MG63 (cell line): Measurements from ENCODE around the gene JMJD1C. TPM values are rescaled to one million over a fixed set of nuclear protein-coding genes. Genes with fewer than 3 reads are reported as not detected.
"Not testable (repeated sequence)": the region's sequence is repeated elsewhere in the genome, so short reads cannot be mapped to it uniquely, and the experiment has no call there.

Source experiments
- DNase-seq: peaks from one replicate; pipeline ENCODE4 v3.0.0-alpha.2; 2020
- H3K27me3 ChIP-seq: fragments of 250-450 bp; sonication (Bioruptor Pico); 2 replicates; pipeline ENCODE4 v1.5.1; 2020; ENCODE audit warnings: mild to moderate bottlenecking, moderate library complexity
- H3K36me3 ChIP-seq: fragments of 250-450 bp; sonication (Bioruptor Pico); 2 replicates; pipeline ENCODE4 v1.5.1; 2020; ENCODE audit warnings: mild to moderate bottlenecking, moderate library complexity
- H3K4me3 ChIP-seq: fragments of 250-450 bp; sonication (Bioruptor Pico); 2 replicates; pipeline ENCODE4 v1.5.1; 2020; ENCODE audit warnings: mild to moderate bottlenecking, moderate library complexity
- H3K9me3 ChIP-seq: fragments of 250-450 bp; sonication (Bioruptor Pico); 2 replicates; pipeline ENCODE4 v1.5.1; 2020; ENCODE audit warnings: mild to moderate bottlenecking, moderate library complexity
- total RNA-seq: library from RNA; depleted of rRNA; stranded (reverse); fragments of >200 nt; shearing (Covaris generic); gene quantifications from 2 replicates; pipeline ENCODE4 v1.2.3, GENCODE V29; 2014; ENCODE audit warnings: low replicate concordance; rRNA removed

Gene JMJD1C, protein sequence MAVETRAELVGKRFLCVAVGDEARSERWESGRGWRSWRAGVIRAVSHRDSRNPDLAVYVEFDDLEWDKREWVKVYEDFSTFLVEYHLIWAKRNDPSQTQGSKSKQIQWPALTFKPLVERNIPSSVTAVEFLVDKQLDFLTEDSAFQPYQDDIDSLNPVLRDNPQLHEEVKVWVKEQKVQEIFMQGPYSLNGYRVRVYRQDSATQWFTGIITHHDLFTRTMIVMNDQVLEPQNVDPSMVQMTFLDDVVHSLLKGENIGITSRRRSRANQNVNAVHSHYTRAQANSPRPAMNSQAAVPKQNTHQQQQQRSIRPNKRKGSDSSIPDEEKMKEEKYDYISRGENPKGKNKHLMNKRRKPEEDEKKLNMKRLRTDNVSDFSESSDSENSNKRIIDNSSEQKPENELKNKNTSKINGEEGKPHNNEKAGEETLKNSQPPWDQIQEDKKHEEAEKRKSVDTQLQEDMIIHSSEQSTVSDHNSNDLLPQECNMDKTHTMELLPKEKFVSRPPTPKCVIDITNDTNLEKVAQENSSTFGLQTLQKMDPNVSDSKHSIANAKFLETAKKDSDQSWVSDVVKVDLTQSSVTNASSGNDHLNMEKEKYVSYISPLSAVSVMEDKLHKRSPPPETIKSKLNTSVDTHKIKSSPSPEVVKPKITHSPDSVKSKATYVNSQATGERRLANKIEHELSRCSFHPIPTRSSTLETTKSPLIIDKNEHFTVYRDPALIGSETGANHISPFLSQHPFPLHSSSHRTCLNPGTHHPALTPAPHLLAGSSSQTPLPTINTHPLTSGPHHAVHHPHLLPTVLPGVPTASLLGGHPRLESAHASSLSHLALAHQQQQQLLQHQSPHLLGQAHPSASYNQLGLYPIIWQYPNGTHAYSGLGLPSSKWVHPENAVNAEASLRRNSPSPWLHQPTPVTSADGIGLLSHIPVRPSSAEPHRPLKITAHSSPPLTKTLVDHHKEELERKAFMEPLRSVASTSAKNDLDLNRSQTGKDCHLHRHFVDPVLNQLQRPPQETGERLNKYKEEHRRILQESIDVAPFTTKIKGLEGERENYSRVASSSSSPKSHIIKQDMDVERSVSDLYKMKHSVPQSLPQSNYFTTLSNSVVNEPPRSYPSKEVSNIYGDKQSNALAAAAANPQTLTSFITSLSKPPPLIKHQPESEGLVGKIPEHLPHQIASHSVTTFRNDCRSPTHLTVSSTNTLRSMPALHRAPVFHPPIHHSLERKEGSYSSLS (N-terminal part only)
- 14.1 and 72.5 TPM in 2 replicates for total RNA-seq

DNA sequence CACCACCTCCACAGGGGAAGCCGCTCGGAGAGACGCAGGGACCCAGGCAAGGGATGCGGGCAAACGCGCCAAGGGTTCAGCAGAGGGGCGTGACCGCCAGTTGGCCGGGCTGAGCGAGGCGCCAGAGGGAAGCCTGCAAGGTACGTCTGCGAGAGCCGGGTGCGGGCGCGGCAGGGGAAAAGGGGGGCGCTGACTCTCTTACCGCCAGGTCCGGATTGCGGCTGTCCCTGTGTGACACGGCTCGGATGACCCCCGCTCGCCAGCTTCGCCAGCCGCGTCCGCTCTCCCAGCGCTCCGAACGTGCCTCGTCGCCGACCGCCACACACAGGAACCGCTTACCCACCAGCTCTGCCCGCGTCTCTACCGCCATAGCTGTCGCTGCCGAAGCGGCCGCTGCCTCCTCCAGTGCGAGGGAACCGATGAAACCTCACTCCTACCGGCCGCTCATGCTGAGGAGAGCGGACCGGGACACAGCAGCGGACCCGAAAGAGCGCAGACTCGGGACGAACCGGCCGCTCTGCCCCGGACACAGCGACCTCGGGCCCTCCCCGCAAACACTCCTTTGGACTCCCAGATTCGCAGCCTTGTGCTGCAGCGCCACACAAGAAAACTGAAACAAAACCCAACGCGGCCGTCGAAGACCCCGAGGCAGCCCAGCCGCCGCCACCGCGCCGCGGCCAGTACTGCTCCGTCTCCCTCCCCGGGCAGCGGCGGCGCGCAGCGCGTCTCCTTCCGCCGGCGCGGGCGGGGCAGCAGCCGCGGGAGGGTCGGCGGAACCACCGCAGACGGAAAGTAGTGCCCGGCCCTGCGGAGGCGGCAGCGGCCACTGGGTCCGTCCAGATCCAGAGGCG, at the start of gene JMJD1C:
TSS of gene JMJD1C (minus strand) at position 685 of the 851 bp plus-strand sequence. CDS start at position 370, 315 bp downstream.
- no peaks in the 10 kb centered on the region; the same call in 1 of the 2 replicates for H3K36me3 ChIP-seq
- peak within 1 kb of the TSS; percentile 71 for H3K4me3 ChIP-seq
- H3K27me3 ChIP-seq, result no peaks in the 10 kb centered on the region
- peak; percentile 89 for DNase-seq
- H3K9me3 ChIP-seq, result no peaks in the 10 kb centered on the region

DNA sequence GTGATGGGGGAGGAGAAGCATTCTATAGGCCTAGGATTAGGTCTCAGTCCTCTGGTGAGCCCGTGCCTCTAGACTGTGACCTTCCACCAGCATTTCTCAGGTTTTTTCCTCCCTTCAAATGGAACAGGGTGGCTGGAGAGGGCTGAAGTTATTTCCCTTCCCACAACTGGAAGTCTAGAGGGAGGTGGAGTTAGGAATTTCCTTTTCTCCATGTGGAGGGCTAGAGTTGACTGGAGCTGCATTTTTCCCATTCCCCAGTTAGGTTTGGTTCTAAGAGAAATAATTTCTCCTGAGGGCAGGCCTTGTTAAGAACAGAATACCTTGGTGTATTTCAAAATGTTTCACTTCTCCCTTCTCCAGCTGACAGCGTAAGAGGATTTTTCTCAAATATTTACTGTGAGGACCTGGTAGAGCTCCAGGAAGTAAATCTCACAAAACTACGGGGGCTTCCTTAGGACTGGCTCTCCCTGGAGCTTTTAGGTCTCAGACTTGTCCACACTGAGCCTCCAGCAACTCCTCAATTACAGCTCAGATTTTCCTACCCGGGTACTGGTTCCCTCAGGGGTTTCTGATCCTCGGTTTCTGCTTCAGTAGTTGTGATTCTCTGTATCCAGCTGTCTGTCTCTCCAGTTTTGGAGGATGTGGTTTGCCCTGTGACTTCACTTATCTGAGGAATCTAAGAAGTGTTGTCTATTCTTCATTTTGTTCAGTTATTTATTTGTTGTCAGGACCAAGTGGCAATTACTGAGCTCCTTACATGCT, 49.4 kb upstream of the JMJD1C start:
- Histone ChIP-seq H3K27me3 (no peaks in the 10 kb centered on the region), H3K4me3 (no peak overlapping the region), H3K36me3 (peaks cover 23% of the 10 kb centered on the region), H3K9me3 (peaks cover 24% of the 10 kb centered on the region)
- no peak for DNase-seq

DNA sequence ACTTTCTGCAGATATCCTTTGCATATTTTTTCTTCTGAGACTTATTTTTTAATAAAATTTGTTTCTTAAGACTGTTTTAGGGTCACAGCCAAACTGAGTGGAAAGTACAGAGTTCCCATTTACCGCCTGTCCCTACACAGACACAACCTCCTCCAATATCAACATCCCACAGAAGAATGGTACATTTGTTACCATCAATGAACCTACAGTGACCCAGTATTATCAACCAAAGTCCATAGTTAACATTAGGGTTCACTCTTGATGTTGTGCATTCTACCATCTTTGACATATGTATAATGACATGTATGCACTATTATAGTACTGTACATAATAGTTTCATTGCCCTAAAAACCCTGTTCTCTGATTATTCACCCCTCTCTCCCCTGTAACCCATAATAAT, 40.8 kb upstream of the JMJD1C start:
- Histone ChIP-seq H3K4me3 (no peak overlapping the region), H3K27me3 (no peaks in the 10 kb centered on the region), H3K36me3 (peaks cover 6% of the 10 kb centered on the region; the same call in 1 of the 2 replicates), H3K9me3 (no peaks in the 10 kb centered on the region; the same call in 1 of the 2 replicates)
- DNase-seq, result no peak

DNA sequence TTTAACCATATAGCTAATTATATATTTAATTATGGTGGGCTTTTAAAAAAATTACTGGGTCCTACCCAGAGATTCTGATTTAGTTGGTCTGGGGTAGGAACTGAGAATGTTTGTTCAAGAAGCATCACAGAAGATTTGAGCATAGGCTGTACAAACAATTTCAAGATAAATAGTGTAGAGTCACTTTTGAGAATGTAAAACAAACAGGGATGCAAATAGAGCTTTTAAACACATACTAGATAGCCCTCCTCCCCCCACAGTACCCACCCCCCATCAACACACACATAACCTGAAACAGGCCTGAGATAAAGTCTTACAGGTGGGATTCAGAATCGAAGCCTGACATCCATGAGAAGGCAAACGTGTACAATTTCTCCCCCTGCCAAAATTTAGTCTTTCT, 39.8 kb upstream of the JMJD1C start:
- no peaks in the 10 kb centered on the region; the same call in 1 of the 2 replicates for H3K9me3 ChIP-seq
- H3K36me3 ChIP-seq, result peaks cover 2% of the 10 kb centered on the region; the same call in 1 of the 2 replicates
- no peak overlapping the region for H3K4me3 ChIP-seq
- no peak for DNase-seq
- no peaks in the 10 kb centered on the region for H3K27me3 ChIP-seq

DNA sequence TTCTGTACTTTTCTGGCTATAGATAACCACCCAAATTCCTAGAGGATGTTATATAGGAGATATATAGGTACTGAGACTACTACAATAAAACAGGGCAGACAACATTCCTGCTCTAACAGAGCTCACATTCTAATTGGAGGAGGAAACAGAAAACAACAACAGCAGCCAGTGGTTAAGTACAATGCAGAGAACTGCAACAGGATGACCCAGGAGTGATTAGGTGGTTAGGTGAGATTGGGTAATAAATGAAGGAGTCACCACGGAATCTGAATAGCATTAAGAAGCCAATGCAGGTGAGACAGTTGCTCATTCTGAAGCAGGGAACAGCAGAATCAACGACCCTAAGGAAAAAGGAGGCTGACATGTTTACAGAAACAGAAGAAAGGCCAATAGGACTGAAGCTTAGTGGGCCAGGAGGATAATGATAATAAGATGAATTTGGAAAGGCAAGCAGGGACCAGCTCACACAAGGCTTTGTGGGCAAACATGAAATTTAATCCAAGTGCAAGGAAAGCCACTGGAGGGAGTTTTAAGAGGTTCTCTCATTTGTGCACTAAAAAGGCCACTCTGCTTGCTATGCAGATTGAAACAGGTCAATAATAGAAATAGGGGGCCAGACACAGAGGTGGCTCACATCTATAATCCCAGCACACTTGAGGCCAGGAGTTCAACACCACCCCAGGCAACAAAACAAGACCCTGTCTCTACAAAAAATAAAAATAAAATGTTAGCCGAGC, 38.5 kb upstream of the JMJD1C start:
- no peaks in the 10 kb centered on the region for H3K9me3 ChIP-seq
- H3K36me3 ChIP-seq, result no peaks in the 10 kb centered on the region
- no peaks in the 10 kb centered on the region for H3K27me3 ChIP-seq
- H3K4me3 ChIP-seq, result no peak overlapping the region
- DNase-seq, result no peak

DNA sequence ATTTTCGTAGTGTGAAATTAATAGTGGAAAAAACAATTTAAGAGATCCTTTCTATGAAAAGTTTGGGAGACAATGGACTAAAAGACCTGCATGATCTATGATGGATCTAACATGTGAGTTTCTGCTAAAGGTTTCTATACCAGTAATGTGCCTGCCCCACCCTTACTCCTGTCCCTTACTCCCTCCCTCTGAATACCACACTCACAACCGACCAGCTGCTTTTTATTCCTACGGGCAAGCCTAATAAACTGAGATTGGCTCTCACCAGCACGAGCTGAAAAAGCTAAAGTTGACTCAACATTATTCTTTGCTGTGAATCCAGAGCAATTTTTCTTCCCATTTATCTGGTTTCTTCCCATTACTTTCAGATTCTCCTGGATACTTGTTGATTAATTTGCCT, 37.6 kb upstream of the JMJD1C start:
- H3K27me3 ChIP-seq, result no peaks in the 10 kb centered on the region
- DNase-seq, result no peak

DNA sequence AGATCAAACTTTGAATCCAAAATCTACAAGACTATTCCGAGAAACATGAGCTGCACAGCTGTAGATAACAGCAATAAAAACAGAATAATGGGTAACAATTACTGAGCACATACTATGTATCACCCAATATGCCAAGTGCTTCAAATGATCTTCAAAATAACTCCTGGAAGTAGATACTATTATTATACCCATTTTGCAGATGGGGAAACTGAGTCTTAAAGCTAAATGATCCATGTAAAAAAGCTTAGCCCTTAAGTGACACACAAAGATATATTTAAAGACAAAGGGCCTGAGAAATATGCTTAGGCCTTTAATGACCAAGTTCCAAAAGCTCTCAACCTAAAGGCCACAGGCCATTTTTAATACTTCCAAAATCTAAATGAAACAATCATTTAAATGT, 37.1 kb upstream of the JMJD1C start:
- Histone ChIP-seq H3K27me3 (no peaks in the 10 kb centered on the region), H3K4me3 (no peak overlapping the region), H3K9me3 (no peaks in the 10 kb centered on the region), H3K36me3 (no peaks in the 10 kb centered on the region)
- DNase-seq, result no peak

More for the DNA sequence above, 37.6 kb upstream of the JMJD1C start:
- Histone ChIP-seq H3K36me3 (no peaks in the 10 kb centered on the region), H3K9me3 (no peaks in the 10 kb centered on the region), H3K4me3 (no peak overlapping the region)

DNA sequence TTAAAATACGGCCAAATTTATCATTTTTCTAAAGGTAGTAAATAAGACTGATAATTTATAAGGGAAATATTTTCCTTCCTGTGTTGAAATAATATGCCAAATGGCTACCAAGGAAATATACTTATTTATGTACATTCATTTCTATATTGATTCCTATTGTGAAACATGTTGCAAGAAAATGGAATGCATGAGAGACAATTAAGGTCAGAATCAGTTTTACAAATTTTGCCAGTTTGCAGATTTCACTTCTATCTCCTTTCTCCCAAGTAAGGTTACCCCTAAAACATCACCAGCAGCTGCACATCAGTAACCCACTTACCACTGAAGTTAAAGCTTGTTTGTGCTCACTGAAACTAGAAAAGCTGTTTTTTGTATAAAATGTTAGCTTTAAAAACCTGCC, 36.2 kb upstream of the JMJD1C start:
- Histone ChIP-seq H3K27me3 (no peaks in the 10 kb centered on the region), H3K4me3 (no peak overlapping the region), H3K36me3 (no peaks in the 10 kb centered on the region), H3K9me3 (no peaks in the 10 kb centered on the region)
- no peak for DNase-seq

DNA sequence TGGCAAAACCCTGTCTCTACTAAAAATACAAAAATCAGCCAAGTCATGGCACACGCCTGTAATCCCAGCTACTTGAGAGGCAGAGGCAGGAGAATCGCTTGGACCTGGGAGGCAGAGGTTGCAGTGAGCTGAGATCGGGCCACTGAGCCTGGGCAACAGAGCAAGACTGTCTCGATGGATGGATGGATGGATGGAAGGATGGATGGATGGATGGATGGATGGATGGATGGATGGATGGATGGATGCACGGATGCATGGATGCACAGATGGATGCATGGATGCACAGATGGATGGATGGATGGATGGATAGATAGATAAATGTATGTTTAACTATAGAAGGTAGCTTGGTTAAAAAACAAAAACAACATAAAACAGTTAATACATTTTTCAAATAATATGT, 34.8 kb upstream of the JMJD1C start:
- H3K36me3 ChIP-seq, H3K27me3 ChIP-seq, H3K4me3 ChIP-seq, DNase-seq, H3K9me3 ChIP-seq: not testable (repeated sequence)

DNA sequence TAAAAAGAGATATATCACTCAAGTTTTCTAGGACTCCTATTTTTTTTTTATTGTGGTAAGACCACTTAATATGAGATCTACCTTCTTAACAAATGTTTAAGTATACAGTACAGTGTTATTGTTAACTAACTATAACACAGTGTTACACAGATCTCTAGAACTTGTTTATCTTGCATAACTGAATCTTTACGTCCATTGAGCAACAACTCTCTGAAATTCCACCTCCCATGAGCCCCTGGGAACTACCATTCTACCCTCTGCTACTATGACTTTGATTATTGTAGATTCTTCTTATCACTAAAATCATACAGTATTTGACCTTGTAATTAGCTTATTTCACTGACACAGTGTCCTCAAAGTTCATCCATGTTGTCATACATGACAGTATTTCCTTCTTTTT, 32.9 kb upstream of the JMJD1C start:
- 0 out of 2 replicates have a peak, but pooled peaks cover 2% of the 10 kb centered on the region for H3K36me3 ChIP-seq
- no peak for DNase-seq
- H3K4me3 ChIP-seq, result no peak overlapping the region
- no peaks in the 10 kb centered on the region; the same call in 1 of the 2 replicates for H3K9me3 ChIP-seq
- no peaks in the 10 kb centered on the region for H3K27me3 ChIP-seq

DNA sequence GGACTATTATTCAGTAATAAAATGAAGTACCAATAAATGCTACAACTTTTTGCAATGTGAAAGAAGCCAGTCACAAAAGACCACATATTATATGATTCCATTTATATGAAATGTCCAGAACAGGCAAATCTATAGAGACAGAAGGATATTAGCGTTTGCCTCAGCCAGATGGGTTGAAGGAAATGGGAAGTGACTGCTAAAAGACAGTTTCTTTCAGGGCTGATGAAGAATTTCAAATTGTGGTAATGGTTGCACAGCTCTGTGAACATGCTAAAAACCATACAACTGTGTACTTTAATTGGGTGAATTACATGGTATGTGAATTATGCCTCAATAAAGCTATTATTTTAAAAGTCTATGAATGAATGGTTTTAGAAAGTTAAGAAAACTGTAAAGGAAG, 31.5 kb upstream of the JMJD1C start:
- Histone ChIP-seq H3K4me3 (no peak overlapping the region), H3K9me3 (no peaks in the 10 kb centered on the region; the same call in 1 of the 2 replicates), H3K36me3 (0 out of 2 replicates have a peak, but pooled peaks cover 2% of the 10 kb centered on the region), H3K27me3 (no peaks in the 10 kb centered on the region)
- DNase-seq, result no peak

DNA sequence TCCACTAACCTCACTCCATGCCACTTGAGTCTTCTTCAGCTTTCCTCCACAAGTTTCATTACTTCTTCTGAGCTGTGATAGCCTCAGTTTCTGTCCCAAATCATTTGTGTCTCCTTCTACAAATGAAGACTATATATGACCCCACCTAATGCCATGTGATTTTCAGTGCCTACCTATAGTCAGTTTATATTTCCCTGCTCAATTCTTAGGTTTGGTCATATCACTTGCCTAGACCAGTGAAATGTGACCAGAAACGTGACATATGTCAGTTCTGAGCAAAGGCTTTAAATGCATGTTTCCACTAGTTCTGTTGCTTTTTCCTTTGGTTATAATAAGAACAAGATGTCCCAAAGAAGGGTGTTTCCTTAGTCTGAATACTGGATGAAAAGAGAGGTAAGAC, 30.8 kb upstream of the JMJD1C start:
- H3K9me3 ChIP-seq, result no peaks in the 10 kb centered on the region; the same call in 1 of the 2 replicates
- no peaks in the 10 kb centered on the region for H3K27me3 ChIP-seq
- no peak for DNase-seq
- H3K36me3 ChIP-seq, result 0 out of 2 replicates have a peak, but pooled peaks cover 2% of the 10 kb centered on the region
- no peak overlapping the region for H3K4me3 ChIP-seq

DNA sequence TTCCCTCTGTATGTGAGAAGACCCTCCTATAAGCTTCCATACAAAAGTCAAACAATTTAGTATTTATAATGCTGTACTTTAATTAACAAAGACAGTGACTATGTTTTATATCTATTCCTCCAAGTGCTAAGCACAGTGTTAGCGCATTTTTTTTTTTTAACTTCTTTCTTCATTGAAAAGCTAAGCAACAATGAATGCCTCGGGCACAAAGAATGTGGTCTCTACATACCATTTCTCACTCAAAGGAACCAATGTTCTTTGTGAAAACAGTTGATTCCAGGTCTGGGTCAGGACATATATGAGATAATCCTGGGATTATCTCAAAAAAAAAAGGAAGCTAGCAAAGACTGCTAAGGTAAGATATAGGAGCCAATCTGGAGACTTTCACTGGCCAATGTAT, 29.2 kb upstream of the JMJD1C start:
- H3K27me3 ChIP-seq, result no peaks in the 10 kb centered on the region
- DNase-seq, result no peak
- no peak overlapping the region for H3K4me3 ChIP-seq
- peaks cover 7% of the 10 kb centered on the region; the same call in 1 of the 2 replicates for H3K36me3 ChIP-seq
- no peaks in the 10 kb centered on the region; the same call in 1 of the 2 replicates for H3K9me3 ChIP-seq

DNA sequence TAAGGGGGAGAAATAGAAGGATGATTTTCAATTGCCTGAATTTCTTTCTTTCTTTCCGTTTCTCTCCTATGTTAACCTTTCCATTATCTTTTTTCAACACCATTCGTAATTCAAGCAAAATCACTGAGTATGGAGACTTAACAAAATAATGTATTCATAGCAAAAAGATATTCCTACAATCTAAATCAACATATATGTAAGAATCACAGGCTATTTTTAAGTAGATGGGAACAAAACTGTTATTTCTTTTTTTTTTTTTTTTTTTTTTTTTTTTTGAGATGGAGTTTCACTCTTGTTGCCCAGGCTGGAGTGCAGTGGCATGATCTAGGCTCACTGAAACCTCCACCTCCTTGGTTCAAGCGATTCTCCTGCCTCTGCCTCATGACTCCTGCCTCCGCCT, 27.2 kb upstream of the JMJD1C start:
- H3K27me3 ChIP-seq, result no peaks in the 10 kb centered on the region
- no peak overlapping the region for H3K4me3 ChIP-seq
- H3K9me3 ChIP-seq, result no peaks in the 10 kb centered on the region; the same call in 1 of the 2 replicates
- DNase-seq, result no peak
- H3K36me3 ChIP-seq, result peaks cover 7% of the 10 kb centered on the region; the same call in 1 of the 2 replicates
